Peyer's patch (tissue), 4 donors: ENCODE measurements around the gene ASCC3. TPM values are rescaled to one million over a fixed set of nuclear protein-coding genes. Genes with fewer than 3 reads are reported as not detected.

ENCODE experiments used
- DNase-seq, 3 donors: peaks; one replicate each; pipeline ENCODE4 v3.0.0-alpha.2; 2017 to 2019
- H3K27ac ChIP-seq, 4 donors: fragments of 200-600 bp; sonication (generic); one replicate each; pipeline ENCODE4 v1.5.1; 2016 to 2019
- H3K27me3 ChIP-seq, 2 donors: fragments of 200-600 bp; sonication (generic); one replicate each; pipeline ENCODE4 v1.5.1; 2019
- H3K36me3 ChIP-seq, 3 donors: fragments of 200-600 bp; sonication (generic); one replicate each; pipeline ENCODE4 v1.5.1; 2016 to 2019
- H3K4me1 ChIP-seq, 4 donors: fragments of 200-600 bp; sonication (generic); one replicate each; pipeline ENCODE4 v1.5.1; 2016 to 2019
- H3K4me3 ChIP-seq, 4 donors: fragments of 200-600 bp; sonication (generic); 1 replicate in 3 of 4; 2 replicates in 1 of 4; pipeline ENCODE4 v1.5.1; 2016 to 2019; ENCODE audit warnings: mild to moderate bottlenecking in 1 of 4
- H3K9me3 ChIP-seq, 4 donors: fragments of 200-600 bp; sonication (generic); one replicate each; pipeline ENCODE4 v1.5.1; 2016 to 2019; ENCODE audit warnings: mild to moderate bottlenecking in 1 of 4
- POLR2A ChIP-seq, 2 donors: fragments of 450-650 bp; IDR thresholded peaks; one replicate each; pipeline ENCODE4 v1.5.1; 2017; ENCODE audit warnings: antibody characterized with exemption in 2 of 2, mild to moderate bottlenecking in 2 of 2, moderate library complexity in 2 of 2
- total RNA-seq, 4 donors: library from RNA; depleted of rRNA; stranded (reverse); fragments of >200 nt; gene quantifications; one replicate each; pipeline ENCODE4 v1.1.0, GENCODE V29; 2016
- TF ChIP-seq, protein P1 (sequence below), 6 experiments: fragments of 450-650 bp in 4 of 6; fragments of 200-600 bp in 2 of 6; sonication (generic) in 1 of 6; IDR thresholded peaks; one replicate each; pipeline ENCODE4 v1.5.1; 2017 to 2019; ENCODE audit warnings: antibody characterized with exemption in 6 of 6, mild to moderate bottlenecking in 3 of 6, moderate library complexity in 1 of 6

Gene ASCC3
- total RNA-seq, 4 donors from 2014 or later, result 21.1 to 69.3 (median 40.6) TPM

DNA sequence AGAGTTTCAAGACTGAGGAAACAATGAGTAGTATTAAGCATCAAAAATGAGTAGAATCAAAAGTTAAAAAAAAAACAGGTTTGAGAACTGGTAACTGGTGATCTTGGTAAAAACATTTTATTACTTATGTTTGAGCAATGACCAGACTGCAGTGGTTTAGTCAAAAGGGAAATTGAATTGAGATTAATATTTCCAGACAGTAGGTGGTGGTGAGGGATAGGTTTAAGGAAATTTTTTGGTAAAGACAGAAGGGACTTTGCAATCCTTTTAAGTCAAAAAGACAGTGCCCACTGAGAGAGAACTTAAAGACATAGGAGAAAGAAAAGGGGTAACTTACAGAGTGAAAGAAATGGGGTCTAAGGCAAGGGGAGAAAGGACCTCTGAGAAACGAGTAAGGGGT, 156.9 kb downstream of the ASCC3 start:
- no peaks in the 10 kb centered on the region for H3K4me1 ChIP-seq
- no peaks in the 10 kb centered on the region for H3K9me3 ChIP-seq
- no peaks in the 10 kb centered on the region for H3K27me3 ChIP-seq
- DNase-seq, result no peak
- no peak overlapping the region for H3K27ac ChIP-seq
- no peak overlapping the region for H3K4me3 ChIP-seq
- TF ChIP-seq POLR2A (IDR thresholded peaks at IDR 0.05), result no peak
- TF ChIP-seq, protein P1, sequence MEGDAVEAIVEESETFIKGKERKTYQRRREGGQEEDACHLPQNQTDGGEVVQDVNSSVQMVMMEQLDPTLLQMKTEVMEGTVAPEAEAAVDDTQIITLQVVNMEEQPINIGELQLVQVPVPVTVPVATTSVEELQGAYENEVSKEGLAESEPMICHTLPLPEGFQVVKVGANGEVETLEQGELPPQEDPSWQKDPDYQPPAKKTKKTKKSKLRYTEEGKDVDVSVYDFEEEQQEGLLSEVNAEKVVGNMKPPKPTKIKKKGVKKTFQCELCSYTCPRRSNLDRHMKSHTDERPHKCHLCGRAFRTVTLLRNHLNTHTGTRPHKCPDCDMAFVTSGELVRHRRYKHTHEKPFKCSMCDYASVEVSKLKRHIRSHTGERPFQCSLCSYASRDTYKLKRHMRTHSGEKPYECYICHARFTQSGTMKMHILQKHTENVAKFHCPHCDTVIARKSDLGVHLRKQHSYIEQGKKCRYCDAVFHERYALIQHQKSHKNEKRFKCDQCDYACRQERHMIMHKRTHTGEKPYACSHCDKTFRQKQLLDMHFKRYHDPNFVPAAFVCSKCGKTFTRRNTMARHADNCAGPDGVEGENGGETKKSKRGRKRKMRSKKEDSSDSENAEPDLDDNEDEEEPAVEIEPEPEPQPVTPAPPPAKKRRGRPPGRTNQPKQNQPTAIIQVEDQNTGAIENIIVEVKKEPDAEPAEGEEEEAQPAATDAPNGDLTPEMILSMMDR (IDR thresholded peaks at IDR 0.05), result no peak
- peaks cover 0 to 10% (median 0%) of the 10 kb centered on the region in 3 donors for H3K36me3 ChIP-seq

DNA sequence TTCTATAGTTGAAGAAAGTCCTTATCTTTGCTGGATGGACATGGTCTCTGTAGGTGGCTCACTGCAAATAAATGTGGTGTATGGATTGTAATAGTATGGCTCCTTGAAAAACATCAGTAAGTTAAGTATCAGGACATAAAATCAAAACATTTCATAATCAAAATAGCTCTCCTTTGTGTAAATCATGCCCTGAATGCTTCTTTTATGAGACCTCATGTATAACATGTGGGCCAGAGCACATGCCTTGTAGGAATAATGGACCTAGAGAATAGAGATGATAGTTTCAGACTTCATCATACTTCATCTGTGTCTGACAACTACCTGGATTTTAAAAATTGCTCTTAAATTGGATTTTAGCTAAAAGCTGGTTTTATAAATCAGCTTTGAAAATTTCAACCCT, 159.9 kb downstream of the ASCC3 start:
- H3K36me3 ChIP-seq, result peaks cover 0 to 10% (median 0%) of the 10 kb centered on the region in 3 donors
- no peak overlapping the region for H3K4me3 ChIP-seq
- no peaks in the 10 kb centered on the region for H3K9me3 ChIP-seq
- no peaks in the 10 kb centered on the region for H3K4me1 ChIP-seq
- DNase-seq, result no peak
- TF ChIP-seq, protein P1 (IDR thresholded peaks at IDR 0.05), result no peak
- no peak for TF ChIP-seq POLR2A (IDR thresholded peaks at IDR 0.05)
- H3K27me3 ChIP-seq, result no peaks in the 10 kb centered on the region
- H3K27ac ChIP-seq, result no peak overlapping the region

- no peaks in the 10 kb centered on the region for H3K9me3 ChIP-seq
- H3K36me3 ChIP-seq, result peaks cover 0 to 10% (median 0%) of the 10 kb centered on the region in 3 donors
- no peak overlapping the region for H3K4me3 ChIP-seq
- TF ChIP-seq, protein P1 (IDR thresholded peaks at IDR 0.05), result peak in 5 of 6 experiments; percentile 2 to 62 (median 47)
- no peak for TF ChIP-seq POLR2A (IDR thresholded peaks at IDR 0.05)
- DNase-seq, result no peak
- H3K27me3 ChIP-seq, result no peaks in the 10 kb centered on the region
- no peak overlapping the region for H3K27ac ChIP-seq
- H3K4me1 ChIP-seq, result no peaks in the 10 kb centered on the region
Observed at GRCh38 chr6:100719883-100720682, 161.0 kb downstream of the ASCC3 start.

GRCh38 chr6:100712997-100713396, 168.1 kb downstream of the ASCC3 start:
- Histone ChIP-seq H3K4me3 (no peak overlapping the region), H3K4me1 (no peaks in the 10 kb centered on the region), H3K27me3 (no peaks in the 10 kb centered on the region), H3K27ac (no peak overlapping the region), H3K36me3 (no peaks in the 10 kb centered on the region), H3K9me3 (no peaks in the 10 kb centered on the region)
- DNase-seq, result no peak
- no peak for TF ChIP-seq POLR2A (IDR thresholded peaks at IDR 0.05)
- TF ChIP-seq, protein P1 (IDR thresholded peaks at IDR 0.05), result no peak

DNA sequence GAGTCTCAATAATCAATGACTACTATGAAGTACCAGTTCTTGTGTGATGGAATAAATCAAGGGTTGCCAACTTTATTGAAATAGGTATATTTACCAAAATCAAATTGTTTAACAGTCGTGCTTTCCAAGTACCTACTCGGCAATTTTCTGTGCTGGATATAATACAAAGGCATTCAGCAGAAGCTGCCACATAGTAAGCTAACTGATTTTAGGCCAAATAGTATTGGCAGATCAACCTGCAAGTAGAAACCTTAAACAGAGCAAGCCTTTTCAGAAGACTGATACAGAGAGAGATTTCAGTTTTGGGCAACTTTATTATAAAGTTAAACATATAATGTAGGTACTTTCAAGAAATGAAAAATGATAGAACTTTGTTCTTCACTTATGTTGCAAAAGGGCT, 174.6 kb downstream of the ASCC3 start:
- Histone ChIP-seq H3K9me3 (no peaks in the 10 kb centered on the region), H3K4me1 (no peaks in the 10 kb centered on the region), H3K36me3 (no peaks in the 10 kb centered on the region), H3K4me3 (no peak overlapping the region), H3K27me3 (no peaks in the 10 kb centered on the region), H3K27ac (no peak overlapping the region)
- TF ChIP-seq, protein P1 (IDR thresholded peaks at IDR 0.05), result no peak
- TF ChIP-seq POLR2A (IDR thresholded peaks at IDR 0.05), result no peak
- no peak for DNase-seq
